CD14-positive monocyte (primary cell): ENCODE data around the gene PKD2L1. TPM values are rescaled to one million over a fixed set of nuclear protein-coding genes. Genes with fewer than 3 reads are reported as not detected.
A peak's percentile ranks its signal among the peaks of the same experiment; 100 is the strongest.
"Not testable (repeated sequence)": the region's sequence is repeated elsewhere in the genome, so short reads cannot be mapped to it uniquely, and the experiment has no call there.

Experiments used
- DNase-seq, 3 donors: peaks; one replicate each; pipeline ENCODE4 v3.0.0-alpha.2; 2011 to 2022
- H2AFZ ChIP-seq: 2 replicates; pipeline ENCODE4 v1.6.0; 2012; ENCODE audit warnings: mild to moderate bottlenecking, low read depth, low read length, inconsistent platforms; ENCODE audit not compliant: insufficient read depth, poor library complexity, severe bottlenecking
- H3K27ac ChIP-seq, 2 donors: 1 replicate in 1 of 2; 2 replicates in 1 of 2; pipeline ENCODE4 v1.5.1; 2012 to 2013; ENCODE audit warnings: low read length in 2 of 2, control low read depth in 1 of 2, inconsistent platforms in 1 of 2, low read depth in 1 of 2, mild to moderate bottlenecking in 1 of 2
- H3K27me3 ChIP-seq, 2 donors: one replicate each; pipeline versions ENCODE4 v1.6.0 to v1.6.1; 2011 to 2013; ENCODE audit warnings: low read length in 2 of 2; ENCODE audit not compliant: control insufficient read depth in 2 of 2, insufficient read depth in 2 of 2
- H3K36me3 ChIP-seq, 2 donors: replicated peaks in 1 of 2; 1 replicate in 1 of 2; 2 replicates in 1 of 2; pipeline versions ENCODE4 v1.5.1 to v1.6.1; 2012 to 2013; ENCODE audit warnings: low read length in 2 of 2, control low read depth in 1 of 2, inconsistent platforms in 1 of 2, mild to moderate bottlenecking in 1 of 2; ENCODE audit not compliant: insufficient read depth in 2 of 2, control insufficient read depth in 1 of 2
- H3K4me1 ChIP-seq, 2 donors: 1 replicate in 1 of 2; 2 replicates in 1 of 2; pipeline versions ENCODE4 v1.5.1 to v1.6.1; 2012 to 2013; ENCODE audit warnings: low read length in 2 of 2, control low read depth in 1 of 2, inconsistent platforms in 1 of 2, mild to moderate bottlenecking in 1 of 2, moderate library complexity in 1 of 2; ENCODE audit not compliant: insufficient read depth in 2 of 2, control insufficient read depth in 1 of 2
- H3K4me2 ChIP-seq: replicated peaks from 2 replicates; pipeline ENCODE3; 2012; ENCODE audit warnings: low read length, moderate library complexity, mild to moderate bottlenecking; ENCODE audit not compliant: poor library complexity, severe bottlenecking; ENCODE audit errors: extremely low read depth
- H3K4me3 ChIP-seq, 3 experiments: fragments of 200-600 bp in 1 of 3; sonication (generic) in 1 of 3; replicated peaks in 1 of 3; 1 replicate in 2 of 3; 2 replicates in 1 of 3; pipeline ENCODE4 v1.5.1; 2011 to 2013; ENCODE audit warnings: low read length in 3 of 3, mild to moderate bottlenecking in 3 of 3, control low read depth in 2 of 3, low read depth in 2 of 3, inconsistent platforms in 1 of 3, moderate library complexity in 1 of 3
- H3K79me2 ChIP-seq: 2 replicates; pipeline ENCODE4 v1.6.0; 2012; ENCODE audit warnings: mild to moderate bottlenecking, control low read depth, inconsistent platforms, low read length, moderate library complexity; ENCODE audit not compliant: insufficient read depth
- H3K9ac ChIP-seq: 2 replicates; pipeline ENCODE4 v1.6.0; 2017; ENCODE audit warnings: low read length, mild to moderate bottlenecking; ENCODE audit not compliant: insufficient read depth, poor library complexity, severe bottlenecking
- H3K9me3 ChIP-seq, 2 donors: replicated peaks in 1 of 2; 1 replicate in 1 of 2; 2 replicates in 1 of 2; pipeline versions ENCODE4 v1.5.1 to v1.6.1; 2012 to 2013; ENCODE audit warnings: low read length in 2 of 2, control low read depth in 1 of 2; ENCODE audit not compliant: control insufficient read depth in 1 of 2, insufficient read depth in 1 of 2
- H4K20me1 ChIP-seq: 2 replicates; pipeline ENCODE4 v1.6.0; 2012; ENCODE audit warnings: mild to moderate bottlenecking, low read length, control low read depth, moderate library complexity; ENCODE audit not compliant: insufficient read depth
- H3K27ac Mint-ChIP-seq, 7 donors: one replicate each; pipeline ENCODE4 v1.8.0; 2020; ENCODE audit warnings: mild to moderate bottlenecking in 7 of 7, mixed read lengths in 7 of 7, moderate library complexity in 6 of 7, inconsistent platforms in 2 of 7
- H3K27me3 Mint-ChIP-seq, 3 donors: one replicate each; pipeline ENCODE4 v1.8.0; 2021 to 2022; ENCODE audit warnings: low read depth in 3 of 3, mild to moderate bottlenecking in 3 of 3, mixed read lengths in 3 of 3, moderate library complexity in 3 of 3, inconsistent platforms in 1 of 3
- H3K36me3 Mint-ChIP-seq, 2 donors: one replicate each; pipeline ENCODE4 v1.8.0; 2020; ENCODE audit warnings: mixed read lengths in 2 of 2, inconsistent platforms in 1 of 2, mild to moderate bottlenecking in 1 of 2
- H3K4me1 Mint-ChIP-seq: one replicate; pipeline ENCODE4 v1.8.0; 2020; ENCODE audit warnings: mild to moderate bottlenecking, mixed read lengths
- H3K4me3 Mint-ChIP-seq, 2 donors: one replicate each; pipeline ENCODE4 v1.8.0; 2020; ENCODE audit warnings: mild to moderate bottlenecking in 2 of 2, mixed read lengths in 2 of 2, moderate library complexity in 1 of 2
- H3K9me3 Mint-ChIP-seq, 7 donors: one replicate each; pipeline ENCODE4 v1.8.0; 2020 to 2022; ENCODE audit warnings: mixed read lengths in 7 of 7, mild to moderate bottlenecking in 6 of 7, moderate library complexity in 6 of 7, inconsistent platforms in 2 of 7
- CTCF ChIP-seq: fragments of 200-600 bp; IDR thresholded peaks from one replicate; pipeline ENCODE4 v1.8.0; 2022; ENCODE audit warnings: antibody characterized with exemption, mild to moderate bottlenecking
- WGBS: methylation state at CpG from one replicate; pipeline ENCODE4 v1.1.5; 2013; ENCODE audit warnings: missing lambda C conversion rate; ENCODE audit not compliant: insufficient coverage; 5-methylcytosine and 5-hydroxymethylcytosine counted together
- intact Hi-C, 2 donors: fragments of 100-400 bp; cut with micrococcal nuclease; formaldehyde crosslinking; loops; one replicate each; pipeline versions ENCODE4 v1.15.0 to v1.15.1; 2023
- polyA plus RNA-seq, 3 donors: library from polyadenylated mRNA; depleted of rRNA in 1 of 3; unstranded in 2 of 3; stranded (reverse) in 1 of 3; fragments of 300-500 nt in 2 of 3; fragments of >200 nt in 1 of 3; fragmentation: Illumina TruSeq in 2 of 3; gene quantifications; 1 replicate in 2 of 3; 2 replicates in 1 of 3; pipeline ENCODE4 v1.2.3, GENCODE V29; 2012 to 2021

Gene PKD2L1
- polyA plus RNA-seq, 3 donors = 0.15 to 1.5 TPM; not detected in 1

- Histone ChIP-seq H3K4me2 (no peak overlapping the region), H3K9me3 (peaks cover 0 to 3% of the 10 kb centered on the region in 2 donors), H3K4me3 (no peak overlapping the region), H3K36me3 (no peaks in the 10 kb centered on the region), H3K79me2 (no peaks in the 10 kb centered on the region), H3K4me1 (no peaks in the 10 kb centered on the region), H3K27ac (no peak overlapping the region), H2AFZ (no peak overlapping the region), H3K9ac (no peak overlapping the region), H3K27me3 (peaks cover 6 to 12% of the 10 kb centered on the region in 2 donors), H4K20me1 (no peaks in the 10 kb centered on the region)
- H3K9me3 Mint-ChIP-seq = peaks cover 0 to 7% (median 6%) of the 10 kb centered on the region in 7 donors
- no peak for DNase-seq
- H3K4me3 Mint-ChIP-seq = peak overlapping the region in 1 of 2 donors; percentile 27
- no peak overlapping the region for H3K27ac Mint-ChIP-seq
- no peaks in the 10 kb centered on the region for H3K36me3 Mint-ChIP-seq
- peaks cover 11 to 31% (median 18%) of the 10 kb centered on the region in 3 donors for H3K27me3 Mint-ChIP-seq
- WGBS = 78% methylated on average over 2 of the region's 3 CpGs
- no peaks in the 10 kb centered on the region for H3K4me1 Mint-ChIP-seq
- TF ChIP-seq CTCF = no peak
- intact Hi-C loops = loop anchor here in 1 of 2 donors (10.0 kb wide), 1 partner anchor 130 kb away; no protein-coding TSS in a partner anchor
Measured at GRCh38 chr10:100304414-100304813, 25.6 kb downstream of the PKD2L1 start.

- Mint-ChIP-seq H3K27ac (no peak overlapping the region), H3K9me3 (peaks cover 0 to 7% (median 6%) of the 10 kb centered on the region in 7 donors), H3K36me3 (no peaks in the 10 kb centered on the region), H3K4me3 (peak overlapping the region in 1 of 2 donors; percentile 27), H3K27me3 (peaks cover 12 to 32% (median 18%) of the 10 kb centered on the region in 3 donors), H3K4me1 (no peaks in the 10 kb centered on the region)
- H3K4me1 ChIP-seq = no peaks in the 10 kb centered on the region
- 70% methylated on average over 2 of the region's 7 CpGs for WGBS
- intact Hi-C loops = loop anchor here in 1 of 2 donors (10.0 kb wide), 1 partner anchor 131 kb away; no protein-coding TSS in a partner anchor
- no peak overlapping the region for H3K27ac ChIP-seq
- H4K20me1 ChIP-seq = no peaks in the 10 kb centered on the region
- H3K4me2 ChIP-seq = no peak overlapping the region
- H3K79me2 ChIP-seq = no peaks in the 10 kb centered on the region
- no peak overlapping the region for H3K4me3 ChIP-seq
- no peaks in the 10 kb centered on the region for H3K36me3 ChIP-seq
- peaks cover 6 to 12% of the 10 kb centered on the region in 2 donors for H3K27me3 ChIP-seq
- DNase-seq = peak in 2 of 3 donors; percentile 21 to 49
- H3K9ac ChIP-seq = no peak overlapping the region
- no peak overlapping the region for H2AFZ ChIP-seq
- H3K9me3 ChIP-seq = peaks cover 0 to 3% of the 10 kb centered on the region in 2 donors
- TF ChIP-seq CTCF = peak; percentile 79
Measured at GRCh38 chr10:100303724-100304319, 26.2 kb downstream of the PKD2L1 start.

- not testable (repeated sequence) for H3K9me3 ChIP-seq, H3K4me3 Mint-ChIP-seq, H3K9ac ChIP-seq, H3K4me3 ChIP-seq, H3K9me3 Mint-ChIP-seq, DNase-seq, H3K27ac Mint-ChIP-seq, H3K79me2 ChIP-seq, H3K36me3 ChIP-seq, H3K36me3 Mint-ChIP-seq, H3K27ac ChIP-seq, H3K4me1 Mint-ChIP-seq, H3K4me2 ChIP-seq, H3K4me1 ChIP-seq, H2AFZ ChIP-seq, H4K20me1 ChIP-seq
- H3K27me3 ChIP-seq = peaks cover 2 to 12% of the 10 kb centered on the region in 2 donors
- WGBS = 86% methylated on average over 3 of the region's 5 CpGs
- peaks cover 20 to 34% (median 22%) of the 10 kb centered on the region in 3 donors for H3K27me3 Mint-ChIP-seq
- intact Hi-C loops = loop anchor here in 1 of 2 donors (10.0 kb wide), 1 partner anchor 134 kb away; no protein-coding TSS in a partner anchor
Measured at GRCh38 chr10:100301123-100301522, 28.9 kb downstream of the PKD2L1 start.
